GM12878 (cell line): Measurements from ENCODE around the gene CD38. TPM values are rescaled to one million over a fixed set of nuclear protein-coding genes. Genes with fewer than 3 reads are reported as not detected.

ENCODE experiments used
- ATAC-seq: fragments of 200-7000 bp; cut with Tn5 transposase; 3 replicates; pipeline ENCODE4 v1.9.1; 2020; ENCODE audit warnings: mild to moderate bottlenecking, moderate library complexity
- BruUV-seq: library from RNA; stranded (reverse); fragments of 400-500 nt; replicated peaks from 2 replicates; lab custom pipeline; 2021; lab: Mats Ljungman, UMichigan
- CTCF ChIA-PET: fragments of 300-600 bp; sonication (Branson Sonifier 250); formaldehyde crosslinking; extraction: SDS; loops from one replicate; lab custom pipeline; 2021; ENCODE audit warnings: inconsistent platforms; lab: Yijun Ruan, JAX
- POLR2A ChIA-PET: fragments of 350-600 bp; formaldehyde crosslinking; extraction: SDS; loops from one replicate; lab custom pipeline; 2021; ENCODE audit warnings: inconsistent platforms; lab: Charles Lee
- RAD21 ChIA-PET: fragments of 300-600 bp; sonication (Branson Sonifier 250); formaldehyde crosslinking; loops from one replicate; lab custom pipeline; 2023; ENCODE audit warnings: antibody characterized with exemption; ENCODE audit not compliant: unreplicated experiment; lab: Charles Lee
- SMC1A ChIA-PET: fragments of 300-600 bp; sonication (Branson Sonifier 250); formaldehyde crosslinking; loops from one replicate; lab custom pipeline; 2023; ENCODE audit not compliant: unreplicated experiment, uncharacterized antibody; lab: Charles Lee
- DNase-seq: peaks from one replicate; pipeline ENCODE4 v3.0.0-alpha.2; 2011; ENCODE audit warnings: low read depth, low spot score
- FAIRE-seq: peaks from 3 replicates; lab custom pipeline; 2011; peaks lifted over from hg19 to GRCh38; lab: Jason Lieb, UNC
- H2AFZ ChIP-seq: 2 replicates; pipeline ENCODE4 v1.6.0; 2011; ENCODE audit warnings: low read depth, low read length, control low read depth; ENCODE audit not compliant: control insufficient read depth
- H3K27ac ChIP-seq: 2 replicates; pipeline ENCODE4 v1.5.1; 2011; ENCODE audit warnings: control low read depth; ENCODE audit not compliant: control insufficient read depth, insufficient read depth
- H3K27me3 ChIP-seq, 2 experiments: replicated peaks in 1 of 2; 2 replicates each; pipeline versions ENCODE4 v1.6.0 to v1.6.1; 2011; ENCODE audit warnings: low read length in 1 of 2; ENCODE audit not compliant: control insufficient read depth in 2 of 2, insufficient read depth in 2 of 2
- H3K36me3 ChIP-seq, 2 experiments: 2 replicates each; pipeline ENCODE4 v1.5.1; 2011; ENCODE audit warnings: low read length in 1 of 2; ENCODE audit not compliant: control insufficient read depth in 2 of 2, insufficient read depth in 2 of 2
- H3K4me1 ChIP-seq: 2 replicates; pipeline ENCODE4 v1.6.1; 2011; ENCODE audit warnings: mild to moderate bottlenecking, low read length, moderate library complexity, mixed read lengths; ENCODE audit not compliant: control insufficient read depth, insufficient read depth
- H3K4me2 ChIP-seq: 2 replicates; pipeline ENCODE4 v1.6.0; 2011; ENCODE audit warnings: control low read depth; ENCODE audit not compliant: control insufficient read depth, insufficient read depth
- H3K4me3 ChIP-seq: fragments of 200-600 bp; sonication (generic); 2 replicates; pipeline ENCODE4 v1.5.1; 2016
- H3K79me2 ChIP-seq: 2 replicates; pipeline ENCODE4 v1.6.0; 2011; ENCODE audit warnings: low read length; ENCODE audit not compliant: control insufficient read depth, insufficient read depth
- H3K9ac ChIP-seq: 2 replicates; pipeline ENCODE4 v1.8.0; 2011; ENCODE audit warnings: low read length, control low read depth, mixed read lengths; ENCODE audit not compliant: control insufficient read depth, insufficient read depth
- H3K9me3 ChIP-seq: replicated peaks from 3 replicates; pipeline ENCODE4 v1.5.1; 2011; ENCODE audit warnings: mild to moderate bottlenecking, low read length; ENCODE audit not compliant: control insufficient read depth, insufficient read depth
- H4K20me1 ChIP-seq: 2 replicates; pipeline ENCODE4 v1.6.0; 2011; ENCODE audit not compliant: control insufficient read depth, insufficient read depth
- CHD1 ChIP-seq: IDR thresholded peaks from 2 replicates; pipeline ENCODE4 v1.6.1; 2012; ENCODE audit warnings: low read depth, low read length, improper control_type of control experiment
- GABPA ChIP-seq: IDR thresholded peaks from 2 replicates; pipeline ENCODE4 v1.6.1; 2014; ENCODE audit warnings: antibody characterized with exemption, low read depth, mild to moderate bottlenecking, inconsistent platforms
- NR2C1 ChIP-seq: fragments of 450-650 bp; IDR thresholded peaks from 2 replicates; pipeline ENCODE4 v1.6.1; 2017; ENCODE audit warnings: antibody characterized with exemption, mild to moderate bottlenecking, moderate library complexity
- POU2F2 ChIP-seq: IDR thresholded peaks from 3 replicates; pipeline ENCODE4 v1.6.1; 2011; ENCODE audit warnings: low read depth, mild to moderate bottlenecking, low read length, borderline replicate concordance
- RAD21 ChIP-seq: IDR thresholded peaks from 2 replicates; pipeline ENCODE4 v1.6.1; 2011; ENCODE audit warnings: mild to moderate bottlenecking, low read depth, low read length, moderate library complexity; ENCODE audit not compliant: insufficient read depth
- WGBS: methylation state at CpG from one replicate; pipeline ENCODE4 v1.1.6; 2016; ENCODE audit warnings: low lambda C conversion rate; ENCODE audit not compliant: insufficient replicate concordance, insufficient coverage; ENCODE audit errors: missing lambda C conversion rate; 5-methylcytosine and 5-hydroxymethylcytosine counted together
- in situ Hi-C: fragments of 300-500 bp; cut with MboI; formaldehyde crosslinking; loops from 9 replicates; pipeline ENCODE4 v1.14.3; 2018; ENCODE audit warnings: mixed read lengths
- intact Hi-C: fragments of 100-400 bp; cut with micrococcal nuclease; formaldehyde crosslinking; loops from one replicate; pipeline ENCODE4 v1.14.2; 2022; ENCODE audit not compliant: unreplicated experiment
- polyA plus RNA-seq, 11 experiments: library from polyadenylated mRNA; depleted of rRNA in 4 of 11; unstranded in 6 of 11; stranded (reverse) in 5 of 11; fragments of >200 nt; fragmentation: Nextera tagmentation in 4 of 11; fragmentation: Illumina TruSeq in 1 of 11; extraction: Ambion mirVana in 4 of 11; extraction: Trizol in 1 of 11; gene quantifications; 1 replicate in 1 of 11; 2 replicates in 10 of 11; pipeline versions ENCODE4 v1.2.1 to v1.2.3, GENCODE V29; 2011 to 2016; ENCODE audit warnings: inconsistent platforms in 2 of 11, missing spikeins in 2 of 11, low read depth in 1 of 11
- total RNA-seq, 4 experiments: library from RNA; depleted of rRNA in 3 of 4; stranded (reverse); fragments of >200 nt in 3 of 4; fragmentation: Illumina TruSeq in 1 of 4; extraction: Trizol in 1 of 4; gene quantifications; 2 replicates each; pipeline versions ENCODE4 v1.2.1 to v1.2.3, GENCODE V29; 2013 to 2021
- TF ChIP-seq, protein P1 (sequence below): IDR thresholded peaks from 2 replicates; pipeline ENCODE4 v1.6.1; 2011; ENCODE audit warnings: mild to moderate bottlenecking, low read depth, low read length, moderate library complexity; ENCODE audit not compliant: insufficient replicate concordance
- TF ChIP-seq, protein P2 (sequence below): IDR thresholded peaks from 2 replicates; pipeline ENCODE4 v1.6.1; 2011; ENCODE audit warnings: low read depth, mild to moderate bottlenecking, low read length, moderate library complexity, borderline replicate concordance; ENCODE audit errors: extremely low read depth
- TF ChIP-seq, protein P3 (sequence below): fragments of 450-650 bp; IDR thresholded peaks from 2 replicates; pipeline ENCODE4 v1.6.1; 2016; ENCODE audit warnings: mild to moderate bottlenecking

Gene CD38
- total and polyA plus RNA-seq, 10 of the 15 experiments (the other 5 are each of a cell fraction or from before 2014, with no cell fraction given), result 3.5 to 39.8 (median 12.7) TPM

DNA sequence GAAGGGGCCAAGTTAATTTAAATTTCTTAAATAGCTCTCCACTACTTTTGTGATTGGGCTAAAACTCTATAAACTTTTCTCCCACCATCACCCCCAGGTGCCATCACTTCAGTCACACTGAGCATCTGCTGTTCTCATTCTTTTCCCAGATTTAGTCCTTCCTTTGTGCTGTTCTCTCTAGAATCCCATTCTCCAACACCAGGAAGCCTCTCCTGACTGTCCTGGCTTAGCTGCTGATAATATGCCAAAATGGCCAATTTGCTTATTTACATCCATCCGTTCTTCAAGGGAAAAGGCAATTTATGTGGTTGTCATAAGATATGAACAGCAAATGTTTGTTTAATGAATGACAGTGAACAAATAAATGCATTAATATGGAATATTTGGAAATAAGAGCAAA lies 116.3 kb downstream of the CD38 start:
- ChIA-PET SMC1A (interaction anchor here (1.1 to 4.0 kb wide), 2 partner anchors 11 to 17 kb away, joined by 5 to 26 read pairs; no protein-coding TSS in a partner anchor), CTCF (interaction anchor here (1.4 kb wide), 1 partner anchor 12 kb away, joined by 8 read pairs; no protein-coding TSS in a partner anchor), POLR2A (interaction anchor here (0.6 kb wide), 1 partner anchor 155 kb away, joined by 3 read pairs; no protein-coding TSS in a partner anchor), RAD21 (interaction anchor here (0.8 kb wide), 1 partner anchor 12 kb away, joined by 3 read pairs; no protein-coding TSS in a partner anchor)
- intact Hi-C loops (no loop called here), in situ Hi-C loops (no loop called here)
- H4K20me1 ChIP-seq, result no peaks in the 10 kb centered on the region
- no peaks in the 10 kb centered on the region for H3K36me3 ChIP-seq
- H3K9me3 ChIP-seq, result peaks cover 2% of the 10 kb centered on the region; the same call in 1 of the 3 replicates
- no peak overlapping the region for H3K9ac ChIP-seq
- DNase-seq, result no peak
- ATAC-seq, result no peak
- H2AFZ ChIP-seq, result no peak overlapping the region
- TF ChIP-seq CHD1 (no peak), NR2C1 (no peak), POU2F2 (no peak), GABPA (no peak), RAD21 (no peak)
- TF ChIP-seq, protein P1, sequence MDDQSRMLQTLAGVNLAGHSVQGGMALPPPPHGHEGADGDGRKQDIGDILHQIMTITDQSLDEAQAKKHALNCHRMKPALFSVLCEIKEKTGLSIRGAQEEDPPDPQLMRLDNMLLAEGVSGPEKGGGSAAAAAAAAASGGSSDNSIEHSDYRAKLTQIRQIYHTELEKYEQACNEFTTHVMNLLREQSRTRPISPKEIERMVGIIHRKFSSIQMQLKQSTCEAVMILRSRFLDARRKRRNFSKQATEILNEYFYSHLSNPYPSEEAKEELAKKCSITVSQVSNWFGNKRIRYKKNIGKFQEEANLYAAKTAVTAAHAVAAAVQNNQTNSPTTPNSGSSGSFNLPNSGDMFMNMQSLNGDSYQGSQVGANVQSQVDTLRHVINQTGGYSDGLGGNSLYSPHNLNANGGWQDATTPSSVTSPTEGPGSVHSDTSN, result no peak
- TF ChIP-seq, protein P2, sequence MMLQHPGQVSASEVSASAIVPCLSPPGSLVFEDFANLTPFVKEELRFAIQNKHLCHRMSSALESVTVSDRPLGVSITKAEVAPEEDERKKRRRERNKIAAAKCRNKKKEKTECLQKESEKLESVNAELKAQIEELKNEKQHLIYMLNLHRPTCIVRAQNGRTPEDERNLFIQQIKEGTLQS, result no peak
- TF ChIP-seq, protein P3, sequence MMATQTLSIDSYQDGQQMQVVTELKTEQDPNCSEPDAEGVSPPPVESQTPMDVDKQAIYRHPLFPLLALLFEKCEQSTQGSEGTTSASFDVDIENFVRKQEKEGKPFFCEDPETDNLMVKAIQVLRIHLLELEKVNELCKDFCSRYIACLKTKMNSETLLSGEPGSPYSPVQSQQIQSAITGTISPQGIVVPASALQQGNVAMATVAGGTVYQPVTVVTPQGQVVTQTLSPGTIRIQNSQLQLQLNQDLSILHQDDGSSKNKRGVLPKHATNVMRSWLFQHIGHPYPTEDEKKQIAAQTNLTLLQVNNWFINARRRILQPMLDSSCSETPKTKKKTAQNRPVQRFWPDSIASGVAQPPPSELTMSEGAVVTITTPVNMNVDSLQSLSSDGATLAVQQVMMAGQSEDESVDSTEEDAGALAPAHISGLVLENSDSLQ, result no peak
- H3K27me3 ChIP-seq, result no peaks in the 10 kb centered on the region
- FAIRE-seq, result no peak
- 84% methylated on average over 1 of the region's 1 CpG for whole genome bisulfite sequencing
- peaks cover 13% of the 10 kb centered on the region; the same call in 1 of the 2 replicates for H3K4me1 ChIP-seq
- no peak overlapping the region for H3K27ac ChIP-seq
- BruUV-seq, result no TSS peak
- no peaks in the 10 kb centered on the region for H3K79me2 ChIP-seq
- H3K4me2 ChIP-seq, result no peak overlapping the region
- H3K4me3 ChIP-seq, result no peak overlapping the region
